ENCODE measurements around the gene REG3G. TPM values are rescaled to one million over a fixed set of nuclear protein-coding genes. Genes with fewer than 3 reads are reported as not detected.

Gene REG3G
- total RNA-seq (under 1 TPM; 0.71 to 0.96 TPM), polyA plus RNA-seq (under 1 TPM; 0.13 to 0.38 TPM)
- long read RNA-seq, donor 1: 0 reads
- long read RNA-seq, donor 2: 0 reads

GRCh38 chr2:79025421-79025820, at the start of gene REG3G:
Gene REG3G (plus strand): TSS chr2:79025702. CDS start chr2:79026094, 392 bp downstream.
- Histone ChIP-seq H3K4me3 (ENCODE audit: low read length in 2 of 2) (no peak within 1 kb of the TSS), H3K36me3 (ENCODE audit: control insufficient read depth in 1 of 2, insufficient read depth in 2 of 2, low read length in 1 of 2) (no peaks in the 10 kb centered on the region), H3K27me3 (ENCODE audit: control insufficient read depth in 1 of 2, insufficient read depth in 2 of 2, low read length in 1 of 2) (no peaks in the 10 kb centered on the region), H3K9me3 (ENCODE audit: control insufficient read depth, low read length) (no peaks in the 10 kb centered on the region), H3K27ac (ENCODE audit: low read depth in 1 of 2, low read length in 2 of 2) (no peak within 1 kb of the TSS), H3K4me1 (ENCODE audit: control insufficient read depth in 1 of 2, insufficient read depth in 2 of 2, low read length in 2 of 2) (no peaks in the 10 kb centered on the region)
- ATAC-seq (ENCODE audit: low FRiP score) (no peak), DNase-seq (no peak)
- intact Hi-C loops (cut with DNase I): no loop called here
- WGBS, 2 donors: 10 to 13% methylated on average over 3 of the region's 3 CpGs

DNA sequence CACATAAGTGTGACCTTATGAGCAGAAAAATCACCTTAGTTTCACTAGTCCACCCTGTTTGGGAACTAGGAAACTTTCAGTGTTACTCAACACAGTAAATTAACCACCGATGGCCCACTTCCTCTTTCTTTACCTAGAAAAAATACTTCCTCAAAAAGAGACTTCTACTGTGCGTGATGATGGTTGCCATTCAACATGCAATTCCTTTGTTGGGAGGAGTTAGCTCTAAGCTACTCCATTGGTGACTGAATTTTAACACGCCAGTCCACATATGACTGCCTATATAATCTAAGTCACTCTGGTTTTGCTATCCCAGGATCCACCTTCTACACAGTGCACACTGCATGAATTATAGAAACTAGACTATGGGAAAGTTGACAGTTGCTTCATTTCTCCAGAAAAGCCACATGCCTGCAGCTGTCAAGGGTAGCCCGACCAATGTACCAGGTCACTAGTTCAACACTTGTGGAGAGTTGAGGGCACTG, 47.8 kb upstream of the REG3G start:
- ATAC-seq (ENCODE audit: low FRiP score) (no peak), DNase-seq (no peak)
- Histone ChIP-seq H3K9me3 (ENCODE audit: control insufficient read depth, low read length) (no peaks in the 10 kb centered on the region), H3K27ac (ENCODE audit: low read depth in 1 of 2, low read length in 2 of 2) (no peak overlapping the region), H3K4me3 (ENCODE audit: low read length in 2 of 2) (no peak overlapping the region), H3K27me3 (ENCODE audit: control insufficient read depth in 1 of 2, insufficient read depth in 2 of 2, low read length in 1 of 2) (peaks cover 0 to 2% of the 10 kb centered on the region in 2 donors), H3K36me3 (ENCODE audit: control insufficient read depth in 1 of 2, insufficient read depth in 2 of 2, low read length in 1 of 2) (no peaks in the 10 kb centered on the region), H3K4me1 (ENCODE audit: control insufficient read depth in 1 of 2, insufficient read depth in 2 of 2, low read length in 2 of 2) (no peaks in the 10 kb centered on the region)
- intact Hi-C loops (cut with DNase I): no loop called here
- WGBS, 2 donors: 76 to 81% methylated on average over 4 of the region's 4 CpGs

- DNase-seq (no peak), ATAC-seq (ENCODE audit: low FRiP score) (no peak)
- H3K36me3 ChIP-seq (ENCODE audit: control insufficient read depth in 1 of 2, insufficient read depth in 2 of 2, low read length in 1 of 2): no peaks in the 10 kb centered on the region
- no peaks in the 10 kb centered on the region for H3K9me3 ChIP-seq (ENCODE audit: control insufficient read depth, low read length)
- H3K4me3 ChIP-seq (ENCODE audit: low read length in 2 of 2): no peak overlapping the region
- no peak overlapping the region for H3K27ac ChIP-seq (ENCODE audit: low read depth in 1 of 2, low read length in 2 of 2)
- intact Hi-C loops (cut with DNase I): no loop called here
- H3K4me1 ChIP-seq (ENCODE audit: control insufficient read depth in 1 of 2, insufficient read depth in 2 of 2, low read length in 2 of 2): no peaks in the 10 kb centered on the region
- H3K27me3 ChIP-seq (ENCODE audit: control insufficient read depth in 1 of 2, insufficient read depth in 2 of 2, low read length in 1 of 2): peaks cover 0 to 2% of the 10 kb centered on the region in 2 donors
These were observed 47.2 kb upstream of the REG3G start for GRCh38 chr2:78978340-78978739.

DNA sequence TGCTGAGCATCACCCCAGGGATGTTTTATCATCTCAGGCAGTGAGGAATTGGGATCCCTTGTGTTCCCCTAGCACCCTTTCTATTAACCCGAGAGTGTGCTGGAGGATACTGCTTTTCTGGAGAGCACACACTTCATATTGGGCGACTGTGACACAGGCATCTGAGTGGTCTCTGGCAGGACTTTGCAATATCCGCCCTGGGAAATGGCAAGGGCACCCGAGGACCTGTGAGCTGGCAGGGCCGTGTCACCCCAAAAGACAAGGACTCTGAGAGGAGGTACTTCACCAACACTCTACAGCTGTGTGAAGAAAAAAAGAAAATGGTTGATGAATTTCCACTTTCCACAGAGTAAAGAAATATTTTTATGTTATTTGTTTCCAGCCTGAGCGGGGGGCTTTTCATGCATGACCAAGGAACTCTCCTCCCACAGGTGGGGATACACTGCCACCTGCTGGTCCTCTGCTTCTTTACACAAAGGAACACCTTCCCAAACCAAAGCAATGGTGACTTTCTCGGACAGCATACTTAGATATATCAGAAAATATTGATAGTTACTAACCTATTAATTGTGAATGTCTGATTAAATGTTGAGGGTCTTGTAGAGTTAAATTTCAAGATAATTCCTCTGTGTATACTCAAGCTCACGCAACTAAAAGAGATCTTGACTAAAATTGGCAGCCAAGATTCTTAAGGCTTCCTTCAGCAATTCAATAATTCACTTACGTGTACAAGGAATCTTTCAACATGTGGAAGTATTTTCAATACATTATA, 45.9 kb upstream of the REG3G start:
- no peak for DNase-seq
- H3K9me3 ChIP-seq (ENCODE audit: control insufficient read depth, low read length): no peaks in the 10 kb centered on the region
- 17 to 19% methylated on average over 9 of the region's 9 CpGs for WGBS, 2 donors
- no peaks in the 10 kb centered on the region for H3K4me1 ChIP-seq (ENCODE audit: control insufficient read depth in 1 of 2, insufficient read depth in 2 of 2, low read length in 2 of 2)
- no peak overlapping the region for H3K27ac ChIP-seq (ENCODE audit: low read depth in 1 of 2, low read length in 2 of 2)
- no peak overlapping the region for H3K4me3 ChIP-seq (ENCODE audit: low read length in 2 of 2)
- no peaks in the 10 kb centered on the region for H3K36me3 ChIP-seq (ENCODE audit: control insufficient read depth in 1 of 2, insufficient read depth in 2 of 2, low read length in 1 of 2)
- peaks cover 0 to 2% of the 10 kb centered on the region in 2 donors for H3K27me3 ChIP-seq (ENCODE audit: control insufficient read depth in 1 of 2, insufficient read depth in 2 of 2, low read length in 1 of 2)
- ATAC-seq (ENCODE audit: low FRiP score): no peak
- intact Hi-C loops (cut with DNase I): no loop called here

GRCh38 chr2:78980152-78980465, 45.4 kb upstream of the REG3G start:
- ATAC-seq (ENCODE audit: low FRiP score): no peak
- WGBS, 2 donors: 28 to 31% methylated on average over 1 of the region's 1 CpG
- intact Hi-C loops (cut with DNase I): no loop called here

GRCh38 chr2:78980871-78981270, 44.6 kb upstream of the REG3G start:
- H3K36me3 ChIP-seq (ENCODE audit: control insufficient read depth in 1 of 2, insufficient read depth in 2 of 2, low read length in 1 of 2): no peaks in the 10 kb centered on the region
- DNase-seq: no peak
- intact Hi-C loops (cut with DNase I): no loop called here
- H3K4me3 ChIP-seq (ENCODE audit: low read length in 2 of 2): no peak overlapping the region
- no peaks in the 10 kb centered on the region for H3K4me1 ChIP-seq (ENCODE audit: control insufficient read depth in 1 of 2, insufficient read depth in 2 of 2, low read length in 2 of 2)
- ATAC-seq (ENCODE audit: low FRiP score): no peak
- peaks cover 0 to 2% of the 10 kb centered on the region in 2 donors for H3K27me3 ChIP-seq (ENCODE audit: control insufficient read depth in 1 of 2, insufficient read depth in 2 of 2, low read length in 1 of 2)
- H3K27ac ChIP-seq (ENCODE audit: low read depth in 1 of 2, low read length in 2 of 2): no peak overlapping the region
- no peaks in the 10 kb centered on the region for H3K9me3 ChIP-seq (ENCODE audit: control insufficient read depth, low read length)
- 43 to 58% methylated on average over 4 of the region's 4 CpGs for WGBS, 2 donors

More at GRCh38 chr2:78980152-78980465, 45.4 kb upstream of the REG3G start:
- Histone ChIP-seq H3K27ac (ENCODE audit: low read depth in 1 of 2, low read length in 2 of 2) (no peak overlapping the region), H3K36me3 (ENCODE audit: control insufficient read depth in 1 of 2, insufficient read depth in 2 of 2, low read length in 1 of 2) (no peaks in the 10 kb centered on the region), H3K27me3 (ENCODE audit: control insufficient read depth in 1 of 2, insufficient read depth in 2 of 2, low read length in 1 of 2) (peaks cover 0 to 2% of the 10 kb centered on the region in 2 donors), H3K4me3 (ENCODE audit: low read length in 2 of 2) (no peak overlapping the region), H3K4me1 (ENCODE audit: control insufficient read depth in 1 of 2, insufficient read depth in 2 of 2, low read length in 2 of 2) (no peaks in the 10 kb centered on the region), H3K9me3 (ENCODE audit: control insufficient read depth, low read length) (no peaks in the 10 kb centered on the region)
- no peak for DNase-seq

GRCh38 chr2:78982638-78983330, 42.7 kb upstream of the REG3G start:
- Histone ChIP-seq H3K4me3 (ENCODE audit: low read length in 2 of 2) (no peak overlapping the region), H3K27ac (ENCODE audit: low read depth in 1 of 2, low read length in 2 of 2) (no peak overlapping the region), H3K9me3 (ENCODE audit: control insufficient read depth, low read length) (no peaks in the 10 kb centered on the region), H3K4me1 (ENCODE audit: control insufficient read depth in 1 of 2, insufficient read depth in 2 of 2, low read length in 2 of 2) (no peaks in the 10 kb centered on the region), H3K36me3 (ENCODE audit: control insufficient read depth in 1 of 2, insufficient read depth in 2 of 2, low read length in 1 of 2) (no peaks in the 10 kb centered on the region), H3K27me3 (ENCODE audit: control insufficient read depth in 1 of 2, insufficient read depth in 2 of 2, low read length in 1 of 2) (peaks cover 0 to 2% of the 10 kb centered on the region in 2 donors)
- no peak for ATAC-seq (ENCODE audit: low FRiP score)
- intact Hi-C loops (cut with DNase I): no loop called here
- no peak for DNase-seq
- WGBS, 2 donors: 29% methylated on average over 4 of the region's 4 CpGs

DNA sequence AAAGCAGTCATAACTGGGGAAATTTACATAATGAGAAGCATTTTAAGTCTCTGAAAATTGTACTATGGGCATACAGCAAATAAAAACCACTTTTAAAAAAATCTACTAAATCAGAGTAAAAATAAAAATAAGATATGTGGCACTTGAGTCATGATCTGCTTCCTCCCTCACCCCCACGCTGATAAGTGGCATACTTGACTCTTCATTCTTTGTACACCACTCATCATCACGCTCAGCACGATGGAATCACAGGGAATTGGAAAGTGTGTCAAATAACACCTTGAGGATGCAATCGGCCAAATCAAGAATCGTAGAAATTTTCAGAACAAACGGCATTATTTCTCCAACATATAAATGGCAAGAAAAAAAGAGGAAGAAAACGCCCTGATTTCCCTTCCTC, 41.1 kb upstream of the REG3G start:
- WGBS, 2 donors: 75 to 78% methylated on average over 7 of the region's 7 CpGs
- Histone ChIP-seq H3K27ac (ENCODE audit: low read depth in 1 of 2, low read length in 2 of 2) (no peak overlapping the region), H3K4me1 (ENCODE audit: control insufficient read depth in 1 of 2, insufficient read depth in 2 of 2, low read length in 2 of 2) (no peaks in the 10 kb centered on the region), H3K9me3 (ENCODE audit: control insufficient read depth, low read length) (no peaks in the 10 kb centered on the region), H3K27me3 (ENCODE audit: control insufficient read depth in 1 of 2, insufficient read depth in 2 of 2, low read length in 1 of 2) (peaks cover 0 to 2% of the 10 kb centered on the region in 2 donors), H3K4me3 (ENCODE audit: low read length in 2 of 2) (no peak overlapping the region), H3K36me3 (ENCODE audit: control insufficient read depth in 1 of 2, insufficient read depth in 2 of 2, low read length in 1 of 2) (no peaks in the 10 kb centered on the region)
- intact Hi-C loops (cut with DNase I): no loop called here
- no peak for ATAC-seq (ENCODE audit: low FRiP score)
- no peak for DNase-seq

GRCh38 chr2:78985558-78985957, 39.9 kb upstream of the REG3G start:
- WGBS, 2 donors: 86 to 88% methylated on average over 1 of the region's 1 CpG
- no peak for ATAC-seq (ENCODE audit: low FRiP score)
- intact Hi-C loops (cut with DNase I): no loop called here
- H3K9me3 ChIP-seq (ENCODE audit: control insufficient read depth, low read length): no peaks in the 10 kb centered on the region
- no peak for DNase-seq
- H3K4me1 ChIP-seq (ENCODE audit: control insufficient read depth in 1 of 2, insufficient read depth in 2 of 2, low read length in 2 of 2): no peaks in the 10 kb centered on the region
- no peak overlapping the region for H3K27ac ChIP-seq (ENCODE audit: low read depth in 1 of 2, low read length in 2 of 2)
- H3K36me3 ChIP-seq (ENCODE audit: control insufficient read depth in 1 of 2, insufficient read depth in 2 of 2, low read length in 1 of 2): no peaks in the 10 kb centered on the region
- H3K27me3 ChIP-seq (ENCODE audit: control insufficient read depth in 1 of 2, insufficient read depth in 2 of 2, low read length in 1 of 2): peaks cover 0 to 2% of the 10 kb centered on the region in 2 donors
- H3K4me3 ChIP-seq (ENCODE audit: low read length in 2 of 2): no peak overlapping the region
